Hematopoietic multipotent progenitor cell treated with erythropoietin and hydrocortisone succinate and interleukin-3 and kit ligand, for 15 days (in vitro differentiated cells): ENCODE results near the gene CRYZ.
"Not testable (repeated sequence)": the region's sequence is repeated elsewhere in the genome, so short reads cannot be mapped to it uniquely, and the experiment has no call there.

Experiments
- DNase-seq: peaks from one replicate; pipeline ENCODE4 v3.0.0-alpha.2; 2015; ENCODE audit warnings: low spot score

The CRYZ gene, protein sequence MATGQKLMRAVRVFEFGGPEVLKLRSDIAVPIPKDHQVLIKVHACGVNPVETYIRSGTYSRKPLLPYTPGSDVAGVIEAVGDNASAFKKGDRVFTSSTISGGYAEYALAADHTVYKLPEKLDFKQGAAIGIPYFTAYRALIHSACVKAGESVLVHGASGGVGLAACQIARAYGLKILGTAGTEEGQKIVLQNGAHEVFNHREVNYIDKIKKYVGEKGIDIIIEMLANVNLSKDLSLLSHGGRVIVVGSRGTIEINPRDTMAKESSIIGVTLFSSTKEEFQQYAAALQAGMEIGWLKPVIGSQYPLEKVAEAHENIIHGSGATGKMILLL

DNA sequence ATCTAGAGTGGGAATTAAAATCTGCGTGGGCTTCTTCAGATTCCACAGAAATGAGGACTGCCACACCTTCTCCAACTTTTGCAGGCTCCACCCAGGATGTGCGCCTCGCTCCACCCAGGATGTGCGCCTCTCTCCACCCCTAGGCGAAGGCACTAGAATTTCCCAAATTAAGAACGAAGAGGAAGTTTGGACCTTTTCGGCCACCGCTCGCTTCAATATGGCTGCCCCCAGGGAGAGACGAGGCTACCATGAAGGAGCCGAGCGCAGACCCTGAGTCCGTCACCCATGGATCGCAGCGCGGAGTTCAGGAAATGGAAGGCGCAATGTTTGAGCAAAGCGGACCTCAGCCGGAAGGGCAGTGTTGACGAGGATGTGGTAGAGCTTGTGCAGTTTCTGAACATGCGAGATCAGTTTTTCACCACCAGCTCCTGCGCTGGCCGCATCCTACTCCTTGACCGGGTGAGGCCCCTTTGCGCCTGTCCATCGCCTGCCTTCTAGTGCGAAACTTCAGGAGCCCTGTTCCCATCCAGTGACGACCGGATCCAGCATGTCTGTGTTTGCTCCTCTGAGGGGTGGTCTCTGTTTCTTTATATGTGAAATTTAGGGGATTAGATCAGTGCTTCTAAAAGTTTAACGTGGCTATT lies at the start of gene CRYZ, which contains the start of gene TYW3:
Gene CRYZ, minus strand, starts transcription at position 91 of the 644 bp plus-strand sequence. CDS start 8,229 bp downstream, outside the sequence.
Gene TYW3, plus strand, starts transcription at position 193 of the 644 bp plus-strand sequence. Its CDS starts 93 bp downstream, at position 286.
- DNase-seq = peak; percentile 64

DNA sequence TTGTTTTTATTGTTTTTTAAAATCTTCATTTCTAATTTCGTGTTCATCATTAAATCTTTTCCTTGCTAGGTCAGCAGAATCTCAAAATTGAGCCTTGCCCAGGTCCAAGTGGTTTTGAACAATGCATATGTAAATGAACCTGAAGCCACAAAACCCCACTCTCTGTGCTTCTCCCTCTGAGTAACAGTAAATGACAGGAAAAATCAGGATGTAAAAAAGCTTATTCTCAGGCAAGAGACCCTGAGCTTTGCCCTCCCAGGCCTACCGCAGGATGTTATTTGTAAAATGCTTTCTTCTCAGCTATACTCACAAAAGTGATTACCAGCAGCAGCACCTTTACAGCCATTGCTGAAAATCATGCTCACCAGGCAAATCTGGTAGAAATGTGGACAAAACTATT lies 47.7 kb upstream of the CRYZ start:
- DNase-seq = no peak

DNA sequence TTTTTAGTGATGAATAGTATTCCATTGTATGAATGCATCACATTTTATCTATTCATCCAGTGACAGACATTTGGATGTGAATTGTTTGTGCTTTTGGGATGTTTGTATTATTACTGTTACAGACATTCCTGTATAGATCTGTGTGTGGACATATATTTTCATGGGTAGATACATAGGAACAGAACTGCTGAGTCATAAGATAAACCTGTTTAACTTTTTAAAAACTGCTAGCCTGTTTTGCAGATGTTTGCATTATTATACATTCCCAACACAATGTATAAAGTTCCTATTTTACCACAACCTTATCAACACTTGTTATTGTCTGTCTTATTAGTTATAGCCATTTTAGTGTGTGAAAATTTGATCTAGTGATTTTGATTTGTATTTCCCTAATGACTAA lies 46.9 kb upstream of the CRYZ start:
- DNase-seq = no peak

DNA sequence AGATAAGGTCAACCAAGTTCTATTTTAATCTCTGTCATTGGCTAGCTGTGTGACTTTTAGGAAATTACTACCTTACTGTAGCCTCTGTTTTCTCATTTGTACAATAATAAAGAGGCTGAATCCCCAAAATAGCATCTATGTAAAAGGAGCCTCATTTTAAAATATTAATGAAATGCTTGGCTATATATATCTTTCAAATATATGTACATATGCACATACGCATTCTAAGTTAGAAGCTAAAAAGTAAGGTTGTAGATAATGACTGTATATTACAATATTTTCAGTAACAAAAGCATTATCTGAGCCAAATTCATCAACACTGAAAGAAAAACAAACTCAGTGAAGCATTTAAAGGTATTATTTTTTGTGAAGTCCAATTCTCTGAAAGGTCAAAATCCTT lies 44.7 kb upstream of the CRYZ start:
- DNase-seq = no peak

DNA sequence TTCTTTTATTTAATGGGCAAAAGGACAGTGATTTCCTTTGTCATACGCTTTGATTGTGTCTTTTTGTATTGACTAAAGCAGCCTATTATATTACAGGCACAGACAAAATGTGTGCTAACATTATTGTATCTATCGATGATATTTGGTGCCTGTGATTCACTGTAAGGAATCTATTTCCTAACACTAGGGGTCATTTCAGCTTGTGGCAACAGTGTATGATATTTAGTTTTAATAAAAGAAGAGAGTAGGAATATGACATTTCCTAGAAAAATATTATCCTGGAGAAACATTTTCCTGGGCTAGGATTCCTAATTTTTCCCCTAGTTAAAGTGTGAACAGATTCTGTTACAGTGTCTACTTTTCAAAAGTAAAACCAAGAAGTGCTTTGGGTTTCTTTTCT lies 42.9 kb upstream of the CRYZ start:
- no peak for DNase-seq

DNA sequence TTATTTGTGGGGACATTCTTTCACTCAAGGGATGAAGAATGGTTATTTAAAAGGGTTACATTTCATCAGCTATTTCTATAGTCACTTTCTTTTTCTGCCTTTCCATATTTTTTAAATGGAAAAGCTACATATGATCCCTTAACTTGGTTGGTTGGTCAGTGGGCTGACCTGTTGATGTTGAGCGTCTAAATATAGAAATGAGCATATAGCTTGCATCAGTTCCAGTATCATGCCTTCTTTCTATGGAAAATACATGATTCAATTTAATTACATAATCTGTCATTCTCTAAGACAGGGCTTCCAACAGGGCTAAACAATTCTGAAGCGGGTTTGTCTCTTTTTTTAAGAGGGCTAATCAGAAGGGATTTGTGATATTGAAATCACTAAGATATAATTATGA lies 40.7 kb upstream of the CRYZ start:
- no peak for DNase-seq

DNA sequence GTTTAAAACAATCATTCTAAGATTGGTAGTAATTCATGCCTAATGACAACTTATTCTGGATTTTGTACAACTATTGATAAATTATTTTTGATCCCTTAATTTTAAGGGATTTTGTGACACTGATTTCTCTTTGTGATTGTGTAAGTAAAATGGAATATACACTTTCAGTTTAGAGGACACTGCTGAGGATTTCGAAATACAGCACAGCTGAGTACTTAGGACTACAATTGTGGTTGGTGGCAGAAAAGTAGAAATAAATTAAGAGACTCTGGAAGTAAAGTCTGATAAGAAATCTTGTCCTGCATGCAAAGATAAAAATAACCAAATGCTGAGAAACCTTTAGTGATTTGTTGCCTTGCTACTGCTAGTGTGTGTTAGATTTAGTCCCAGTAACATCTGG lies 40.1 kb upstream of the CRYZ start:
- no peak for DNase-seq

DNA sequence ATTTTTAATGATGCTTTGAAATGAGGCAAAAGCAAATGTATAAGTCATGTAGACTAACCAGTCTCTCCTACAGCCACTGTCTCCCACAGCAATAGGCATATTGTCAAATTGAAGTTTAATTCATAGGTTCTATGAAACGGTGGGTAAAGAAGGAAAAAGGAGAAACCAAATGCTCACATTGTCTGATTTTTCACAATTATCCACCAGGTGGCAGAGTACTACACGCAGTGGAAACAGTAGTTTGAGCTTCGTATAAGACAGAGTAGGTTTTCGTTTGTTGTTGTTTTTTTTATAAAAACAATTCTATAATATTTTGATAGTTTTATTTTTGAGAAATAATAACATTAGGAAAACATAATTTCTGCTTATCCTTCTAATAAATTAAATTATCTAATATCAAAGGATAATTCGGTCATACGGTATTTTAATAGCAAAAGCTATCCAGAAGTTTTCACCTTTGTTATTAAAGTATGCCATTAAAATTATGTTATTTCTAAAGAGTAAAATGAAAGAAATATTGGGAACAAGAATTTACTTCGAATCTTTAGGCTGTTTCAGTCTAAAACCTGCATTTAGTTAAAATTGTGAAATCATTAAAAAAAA lies 39.2 kb upstream of the CRYZ start:
- DNase-seq = peak; percentile 12

DNA sequence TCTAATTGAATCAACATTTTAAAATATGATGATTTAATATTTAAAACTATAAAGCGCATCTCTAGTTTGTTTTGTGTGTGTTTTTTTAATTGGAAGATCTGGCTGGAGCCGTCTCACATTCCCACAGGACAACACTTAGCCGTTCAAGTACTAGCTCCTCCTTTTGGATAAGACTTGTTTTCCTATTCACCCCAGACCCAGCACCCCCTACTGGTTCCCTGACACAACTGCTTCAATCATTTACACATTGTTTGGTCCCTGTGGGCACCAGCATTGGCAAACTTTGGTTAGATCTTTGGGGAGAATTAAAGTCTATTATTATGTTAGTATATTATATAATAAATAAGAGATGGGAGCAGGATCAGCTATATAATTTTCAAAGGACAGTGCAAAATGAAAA lies 34.6 kb upstream of the CRYZ start:
- no peak for DNase-seq

DNA sequence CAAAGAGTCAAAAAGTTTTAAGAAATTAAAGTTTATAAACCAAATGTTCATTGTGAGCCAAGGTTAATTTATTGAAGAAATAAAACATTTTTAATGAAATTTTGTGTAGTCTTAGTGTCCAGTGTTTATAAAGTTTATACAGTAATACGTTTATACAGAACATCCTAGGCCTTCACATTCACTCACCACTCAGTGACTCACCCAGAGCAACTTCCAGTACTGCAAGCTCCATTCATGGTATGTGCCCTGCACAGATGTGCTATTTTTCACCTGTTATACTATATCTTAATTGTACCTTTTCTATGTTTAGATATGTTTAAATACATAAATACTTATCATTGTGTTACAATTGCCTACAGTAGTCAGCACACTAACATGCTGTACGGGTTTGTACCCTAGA lies 33.7 kb upstream of the CRYZ start:
- no peak for DNase-seq

DNA sequence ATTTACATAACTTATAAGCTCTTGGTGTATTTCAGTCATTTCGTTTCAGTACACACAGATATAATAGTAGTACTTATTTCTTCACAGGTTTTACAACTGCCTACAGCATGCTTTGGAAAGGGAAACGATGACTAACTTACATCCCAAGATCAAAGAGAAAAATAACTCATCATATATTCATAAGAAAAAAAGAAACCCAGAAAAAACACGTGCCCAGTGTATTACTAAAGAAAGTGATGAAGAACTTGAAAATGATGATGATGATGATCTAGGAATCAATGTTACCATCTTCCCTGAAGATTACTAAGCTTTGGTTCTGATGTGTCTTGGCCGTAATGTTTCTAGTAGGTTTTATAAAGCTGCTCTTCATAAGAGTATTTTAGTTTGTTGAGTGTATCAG lies 31.0 kb upstream of the CRYZ start:
- no peak for DNase-seq

DNA sequence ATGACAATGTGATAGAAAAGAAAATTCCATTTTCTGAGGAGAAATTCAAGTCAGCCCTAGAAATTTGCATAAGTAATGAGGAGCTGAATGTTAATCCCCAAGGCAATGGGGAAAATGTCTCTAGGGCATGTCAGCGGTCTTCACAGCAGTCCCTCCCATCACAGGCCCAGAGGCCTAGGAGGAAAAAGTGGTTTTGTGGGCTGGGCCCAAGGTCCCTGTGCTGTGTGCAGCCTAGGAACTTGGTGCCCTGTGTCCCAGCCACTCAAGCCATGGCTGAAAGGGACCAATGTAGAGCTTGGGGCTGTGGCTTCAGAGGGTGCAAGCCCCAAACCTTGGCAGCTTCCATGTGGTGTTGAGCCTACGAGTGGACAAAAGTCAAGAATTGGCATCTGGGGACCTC lies 23.8 kb upstream of the CRYZ start:
- not testable (repeated sequence) for DNase-seq

DNA sequence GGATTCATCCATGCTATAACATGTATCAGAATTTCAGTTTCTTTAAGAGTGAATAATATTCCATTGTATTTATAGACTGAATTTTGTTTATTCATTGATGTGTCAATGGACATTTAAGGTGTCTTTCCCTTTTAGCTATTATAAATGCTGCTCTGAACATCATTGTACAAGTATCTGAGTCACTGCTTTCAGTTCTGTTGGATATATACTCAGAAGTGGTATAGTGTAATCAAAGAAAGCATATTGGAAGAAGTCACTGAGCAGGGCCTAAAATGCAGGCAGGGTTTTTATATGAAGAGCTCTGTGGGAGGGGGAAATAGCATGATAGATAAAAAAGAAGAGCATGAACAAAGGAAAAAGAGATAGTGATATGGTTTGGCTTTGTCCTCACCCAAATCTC lies 22.6 kb upstream of the CRYZ start:
- DNase-seq = no peak

DNA sequence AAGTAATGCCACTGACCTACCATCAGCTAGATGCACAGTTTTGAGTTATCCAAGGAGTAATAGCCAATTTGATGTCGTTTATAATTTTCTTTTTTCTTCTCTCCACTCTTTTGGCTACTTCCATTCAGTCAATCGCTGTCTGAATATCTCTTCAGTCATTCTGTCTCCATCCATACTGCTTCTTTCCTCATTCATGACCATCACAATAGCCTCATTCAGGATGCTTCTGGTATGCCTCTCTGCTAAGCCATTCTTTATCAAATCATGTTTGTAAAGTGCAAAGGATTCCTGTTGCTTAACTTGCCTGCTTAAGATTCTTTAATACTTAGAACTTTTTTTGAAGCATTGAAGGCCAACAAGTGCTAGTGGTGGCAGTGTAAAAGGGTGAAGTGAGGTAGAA lies 20.3 kb upstream of the CRYZ start:
- no peak for DNase-seq

DNA sequence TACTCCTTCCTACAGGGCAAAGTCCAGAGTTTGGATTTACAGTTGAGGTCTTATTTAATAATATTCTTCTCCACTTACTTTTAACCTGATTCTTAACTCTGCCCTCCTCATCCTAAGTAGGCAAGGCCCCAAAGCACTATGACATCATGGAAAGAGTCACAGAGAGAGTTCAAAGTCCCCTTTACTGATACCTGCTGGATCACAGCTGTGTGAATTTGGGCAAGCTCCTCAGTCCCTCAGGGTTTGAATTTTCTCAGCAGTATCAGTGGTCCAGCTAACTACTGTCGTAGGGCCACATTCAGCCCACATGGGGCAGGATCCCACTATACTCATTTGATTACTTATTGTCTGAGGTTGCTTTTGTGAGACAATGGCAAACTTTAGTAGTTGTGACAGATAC lies 16.1 kb upstream of the CRYZ start:
- DNase-seq = no peak

DNA sequence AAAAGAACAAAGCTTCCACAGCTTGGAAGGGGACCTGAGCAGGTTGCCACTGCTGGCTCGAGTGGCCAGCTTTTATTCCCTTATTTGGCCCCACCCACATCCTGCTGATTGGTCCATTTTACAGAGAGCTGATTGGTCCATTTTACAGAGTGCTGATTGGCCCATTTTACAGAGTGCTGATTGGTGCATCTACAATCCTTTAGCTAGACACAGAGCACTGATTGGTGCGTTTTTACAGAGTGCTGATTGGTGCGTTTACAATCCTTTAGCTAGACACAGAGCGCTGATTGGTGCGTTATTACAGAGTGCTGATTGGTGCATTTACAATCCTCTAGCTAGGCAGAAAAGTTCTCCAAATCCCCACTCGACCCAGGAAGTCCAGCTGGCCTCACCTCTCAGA lies 12.4 kb upstream of the CRYZ start:
- not testable (repeated sequence) for DNase-seq

DNA sequence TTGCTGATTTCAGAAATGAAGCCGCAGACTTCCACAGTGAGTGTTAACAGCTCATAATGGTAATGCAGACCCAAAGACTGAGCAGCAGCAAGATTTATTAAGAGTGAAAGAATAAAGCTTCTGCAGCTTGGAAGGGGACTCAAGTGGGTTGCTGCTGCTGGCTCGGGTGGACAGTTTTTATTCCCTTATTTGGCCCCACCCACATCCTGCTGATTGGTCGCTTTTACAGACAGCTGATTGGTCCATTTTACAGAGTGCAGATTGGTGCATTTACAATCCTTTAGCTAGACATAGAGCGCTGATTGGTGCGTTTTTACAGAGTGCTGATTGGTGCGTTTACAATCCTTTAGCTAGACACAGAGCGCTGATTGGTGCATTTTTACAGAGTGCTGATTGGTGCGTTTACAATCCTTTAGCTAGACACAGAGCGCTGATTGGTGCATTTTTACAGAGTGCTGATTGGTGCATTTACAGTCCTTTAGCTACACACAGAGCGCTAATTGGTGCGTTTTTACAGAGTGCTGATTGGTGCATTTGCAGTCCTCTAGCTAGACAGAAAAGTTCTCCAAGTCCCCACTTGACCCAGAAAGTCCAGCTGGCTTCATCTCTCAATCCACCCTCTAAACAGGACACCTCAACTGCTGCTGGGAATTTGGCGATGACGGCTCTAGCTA lies 7.6 kb upstream of the CRYZ start:
- DNase-seq = not testable (repeated sequence)

DNA sequence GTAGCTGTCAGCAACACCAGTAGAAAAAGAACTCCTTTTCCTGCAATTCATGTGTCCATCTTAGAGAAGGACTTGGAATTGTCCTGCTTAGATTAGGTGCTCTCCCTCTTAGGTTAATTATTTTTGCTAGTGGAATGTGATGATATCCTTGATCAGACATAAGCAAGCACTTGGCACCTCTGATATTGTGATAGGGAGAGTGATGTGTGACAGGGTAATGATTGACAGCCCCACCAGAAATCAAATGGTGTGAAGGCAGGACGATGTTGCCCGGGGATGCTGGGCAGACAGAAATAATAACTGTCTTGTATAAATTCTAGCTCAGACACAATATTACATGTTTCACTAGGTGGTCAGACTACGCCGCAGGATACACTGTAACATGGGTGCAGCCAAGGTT lies 4.5 kb upstream of the CRYZ start:
- no peak for DNase-seq

DNA sequence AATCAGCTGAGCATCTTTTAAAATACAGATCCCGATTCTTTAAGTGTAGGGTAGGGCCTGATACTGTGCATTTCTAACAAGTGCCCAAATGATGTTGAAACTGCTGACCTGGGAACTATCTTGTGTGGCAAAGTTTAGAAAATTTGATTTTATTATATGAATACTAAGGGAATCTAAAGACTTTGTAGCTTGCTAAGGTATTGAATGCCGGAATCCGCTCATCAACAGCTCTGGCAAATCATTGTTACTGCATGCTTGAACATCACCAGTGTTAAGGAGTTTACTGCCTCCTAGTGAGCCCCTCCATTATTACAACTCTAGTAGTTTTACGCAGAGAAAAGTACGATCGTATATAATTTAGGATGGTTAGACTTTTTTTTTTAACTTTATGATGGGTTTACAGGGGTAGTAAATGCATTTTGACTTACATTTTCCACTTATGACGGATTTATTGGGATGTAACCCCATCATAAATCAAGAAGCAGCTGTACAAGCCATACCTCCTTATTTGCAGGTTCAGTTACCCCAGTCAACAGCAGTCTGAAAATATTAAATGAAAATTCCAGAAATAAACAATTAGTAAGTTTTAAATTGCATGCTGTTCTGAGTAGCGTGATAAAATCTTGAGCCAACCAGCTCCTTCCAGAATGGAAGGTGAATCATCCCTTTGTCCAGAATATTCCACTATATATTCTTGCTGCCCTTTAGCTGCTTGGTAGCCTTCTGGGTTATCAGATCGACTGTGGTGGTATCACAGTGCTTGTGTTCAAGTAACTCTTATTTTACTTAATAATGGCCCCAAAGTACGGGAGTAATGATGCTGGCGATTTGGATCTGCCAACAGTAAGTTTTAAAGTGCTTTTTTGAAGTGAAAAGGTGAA lies 994 bp upstream of the CRYZ start:
- DNase-seq = peak; percentile 56

DNA sequence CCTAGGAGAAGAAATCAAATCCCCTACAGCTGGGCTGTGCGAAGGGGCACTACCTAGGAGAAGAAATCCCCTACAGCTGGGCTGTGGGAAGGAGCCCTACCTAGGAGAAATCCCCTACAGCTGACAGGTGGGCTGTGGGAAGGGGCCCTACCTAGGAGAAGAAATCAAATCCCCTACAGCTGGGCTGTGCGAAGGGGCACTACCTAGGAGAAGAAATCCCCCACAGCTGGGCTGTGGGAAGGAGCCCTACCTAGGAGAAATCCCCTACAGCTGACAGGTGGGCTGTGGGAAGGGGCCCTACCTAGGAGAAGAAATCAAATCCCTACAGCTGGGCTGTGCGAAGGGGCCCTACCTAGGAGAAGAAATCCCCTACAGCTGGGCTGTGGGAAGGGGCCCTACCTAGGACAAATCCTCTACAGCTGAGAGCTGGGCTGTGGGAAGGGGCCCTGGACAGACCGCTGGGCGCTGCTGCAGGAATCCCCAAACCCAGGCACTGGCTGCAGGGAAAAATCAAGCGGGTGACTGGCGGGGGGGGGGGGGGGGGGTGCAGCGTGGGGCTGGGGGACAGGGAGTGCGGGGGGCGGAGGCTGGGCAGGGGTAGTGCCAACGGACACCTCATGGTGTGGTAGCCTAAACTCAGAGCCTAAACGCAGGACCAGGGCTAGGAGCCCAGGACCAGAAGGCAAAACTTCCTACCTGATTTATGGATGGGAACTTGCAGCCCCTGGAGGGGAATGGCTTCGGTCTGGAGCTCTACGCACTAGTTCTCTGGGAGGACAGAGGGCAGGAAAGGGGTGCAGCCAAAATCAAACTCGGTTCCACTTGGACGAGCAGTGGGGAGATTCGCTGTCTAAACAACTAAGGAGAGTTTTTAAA lies 541 bp downstream of the CRYZ start:
- not testable (repeated sequence) for DNase-seq
